ENCODE results near the gene SLC39A1. TPM values are rescaled to one million over a fixed set of nuclear protein-coding genes. Genes with fewer than 3 reads are reported as not detected.
A peak's percentile ranks its signal among the peaks of the same experiment; 100 is the strongest.

SLC39A1 gene
- total and polyA plus RNA-seq, 9 of the 15 experiments (the other 6 are each of a cell fraction or from before 2014, with no cell fraction given): 9.9 to 81.1 (median 62.7) TPM

DNA sequence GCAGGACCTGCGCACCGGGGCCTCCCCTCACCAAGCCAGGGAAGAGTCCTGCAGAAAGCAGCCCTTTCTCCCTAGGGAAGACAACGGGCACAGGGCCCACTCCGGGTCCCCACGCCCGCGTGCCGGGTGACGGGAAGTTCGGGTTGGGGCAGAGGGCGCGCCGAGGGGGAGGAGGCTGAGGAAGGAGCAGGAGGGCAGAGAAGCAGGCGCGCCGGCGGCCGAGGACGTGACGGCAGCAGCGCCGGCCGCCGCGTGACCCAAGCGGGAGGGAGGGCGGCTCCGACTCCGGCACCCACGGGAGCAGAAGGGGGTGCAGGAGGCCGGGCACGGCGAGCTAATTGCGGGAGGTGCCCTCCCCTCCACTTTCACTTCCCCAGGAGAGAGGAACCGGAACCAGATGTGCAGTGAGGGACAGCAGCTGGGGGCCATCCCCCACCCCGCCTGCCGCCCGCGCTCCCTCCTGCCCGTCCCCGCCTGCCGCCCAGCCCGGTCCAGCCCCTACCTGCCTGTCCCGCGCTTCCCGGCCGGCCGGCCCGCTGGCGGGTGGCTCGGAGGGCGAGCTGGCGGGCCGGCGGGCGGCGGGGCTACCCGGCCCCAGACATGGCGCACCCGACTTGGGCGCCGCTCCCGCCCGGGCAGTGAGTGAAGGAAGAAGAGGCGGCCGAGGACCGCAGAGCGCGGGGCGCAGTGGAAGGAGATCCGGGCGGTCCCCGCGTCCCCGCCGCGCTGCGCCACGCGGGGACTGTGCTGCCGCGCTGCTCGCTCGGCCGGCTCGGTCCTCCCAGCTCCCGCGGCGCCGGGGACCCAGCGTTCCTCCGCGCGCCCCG lies 17.3 kb downstream of the SLC39A1 start (continued):
- TF ChIP-seq ZNF3 (CRISPR knock-in tag; IDR thresholded peaks at IDR 0.05) (no peak), GTF2F1 (IDR thresholded peaks at IDR 0.05; ENCODE audit: low read depth, low read length) (no peak), TEAD4 (IDR thresholded peaks at IDR 0.05; ENCODE audit: low read length) (no peak), TEAD4 (CRISPR knock-in tag; IDR thresholded peaks at IDR 0.05; ENCODE audit: borderline replicate concordance) (no peak), NFIC (IDR thresholded peaks at IDR 0.05) (no peak), ZKSCAN8 (CRISPR knock-in tag; IDR thresholded peaks at IDR 0.05) (no peak), NRF1 (conservative IDR thresholded peaks at IDR 0.05 in 1 of 2, IDR thresholded peaks at IDR 0.05 in 1 of 2) (peak; percentile 55 to 65; a peak in 2 of 4 replicates), ZKSCAN1 (IDR thresholded peaks at IDR 0.05; ENCODE audit: low read depth, low read length) (no peak), ZHX1 (conservative IDR thresholded peaks at IDR 0.05; ENCODE audit: low read length) (no peak), HMBOX1 (IDR thresholded peaks at IDR 0.05) (no peak), TAF1 (IDR thresholded peaks at IDR 0.05; ENCODE audit: control insufficient read depth, extremely low read depth, insufficient read depth, low read length, severe bottlenecking) (peak; percentile 27)
- TF ChIP-seq, protein P1, sequence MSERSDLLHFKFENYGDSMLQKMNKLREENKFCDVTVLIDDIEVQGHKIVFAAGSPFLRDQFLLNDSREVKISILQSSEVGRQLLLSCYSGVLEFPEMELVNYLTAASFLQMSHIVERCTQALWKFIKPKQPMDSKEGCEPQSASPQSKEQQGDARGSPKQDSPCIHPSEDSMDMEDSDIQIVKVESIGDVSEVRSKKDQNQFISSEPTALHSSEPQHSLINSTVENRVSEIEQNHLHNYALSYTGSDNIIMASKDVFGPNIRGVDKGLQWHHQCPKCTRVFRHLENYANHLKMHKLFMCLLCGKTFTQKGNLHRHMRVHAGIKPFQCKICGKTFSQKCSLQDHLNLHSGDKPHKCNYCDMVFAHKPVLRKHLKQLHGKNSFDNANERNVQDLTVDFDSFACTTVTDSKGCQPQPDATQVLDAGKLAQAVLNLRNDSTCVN (CRISPR knock-in tag; IDR thresholded peaks at IDR 0.05): no peak
- TF ChIP-seq, protein P2, sequence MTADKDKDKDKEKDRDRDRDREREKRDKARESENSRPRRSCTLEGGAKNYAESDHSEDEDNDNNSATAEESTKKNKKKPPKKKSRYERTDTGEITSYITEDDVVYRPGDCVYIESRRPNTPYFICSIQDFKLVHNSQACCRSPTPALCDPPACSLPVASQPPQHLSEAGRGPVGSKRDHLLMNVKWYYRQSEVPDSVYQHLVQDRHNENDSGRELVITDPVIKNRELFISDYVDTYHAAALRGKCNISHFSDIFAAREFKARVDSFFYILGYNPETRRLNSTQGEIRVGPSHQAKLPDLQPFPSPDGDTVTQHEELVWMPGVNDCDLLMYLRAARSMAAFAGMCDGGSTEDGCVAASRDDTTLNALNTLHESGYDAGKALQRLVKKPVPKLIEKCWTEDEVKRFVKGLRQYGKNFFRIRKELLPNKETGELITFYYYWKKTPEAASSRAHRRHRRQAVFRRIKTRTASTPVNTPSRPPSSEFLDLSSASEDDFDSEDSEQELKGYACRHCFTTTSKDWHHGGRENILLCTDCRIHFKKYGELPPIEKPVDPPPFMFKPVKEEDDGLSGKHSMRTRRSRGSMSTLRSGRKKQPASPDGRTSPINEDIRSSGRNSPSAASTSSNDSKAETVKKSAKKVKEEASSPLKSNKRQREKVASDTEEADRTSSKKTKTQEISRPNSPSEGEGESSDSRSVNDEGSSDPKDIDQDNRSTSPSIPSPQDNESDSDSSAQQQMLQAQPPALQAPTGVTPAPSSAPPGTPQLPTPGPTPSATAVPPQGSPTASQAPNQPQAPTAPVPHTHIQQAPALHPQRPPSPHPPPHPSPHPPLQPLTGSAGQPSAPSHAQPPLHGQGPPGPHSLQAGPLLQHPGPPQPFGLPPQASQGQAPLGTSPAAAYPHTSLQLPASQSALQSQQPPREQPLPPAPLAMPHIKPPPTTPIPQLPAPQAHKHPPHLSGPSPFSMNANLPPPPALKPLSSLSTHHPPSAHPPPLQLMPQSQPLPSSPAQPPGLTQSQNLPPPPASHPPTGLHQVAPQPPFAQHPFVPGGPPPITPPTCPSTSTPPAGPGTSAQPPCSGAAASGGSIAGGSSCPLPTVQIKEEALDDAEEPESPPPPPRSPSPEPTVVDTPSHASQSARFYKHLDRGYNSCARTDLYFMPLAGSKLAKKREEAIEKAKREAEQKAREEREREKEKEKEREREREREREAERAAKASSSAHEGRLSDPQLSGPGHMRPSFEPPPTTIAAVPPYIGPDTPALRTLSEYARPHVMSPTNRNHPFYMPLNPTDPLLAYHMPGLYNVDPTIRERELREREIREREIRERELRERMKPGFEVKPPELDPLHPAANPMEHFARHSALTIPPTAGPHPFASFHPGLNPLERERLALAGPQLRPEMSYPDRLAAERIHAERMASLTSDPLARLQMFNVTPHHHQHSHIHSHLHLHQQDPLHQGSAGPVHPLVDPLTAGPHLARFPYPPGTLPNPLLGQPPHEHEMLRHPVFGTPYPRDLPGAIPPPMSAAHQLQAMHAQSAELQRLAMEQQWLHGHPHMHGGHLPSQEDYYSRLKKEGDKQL (CRISPR knock-in tag; IDR thresholded peaks at IDR 0.05; ENCODE audit: borderline replicate concordance): no peak
- TF ChIP-seq, protein P3, sequence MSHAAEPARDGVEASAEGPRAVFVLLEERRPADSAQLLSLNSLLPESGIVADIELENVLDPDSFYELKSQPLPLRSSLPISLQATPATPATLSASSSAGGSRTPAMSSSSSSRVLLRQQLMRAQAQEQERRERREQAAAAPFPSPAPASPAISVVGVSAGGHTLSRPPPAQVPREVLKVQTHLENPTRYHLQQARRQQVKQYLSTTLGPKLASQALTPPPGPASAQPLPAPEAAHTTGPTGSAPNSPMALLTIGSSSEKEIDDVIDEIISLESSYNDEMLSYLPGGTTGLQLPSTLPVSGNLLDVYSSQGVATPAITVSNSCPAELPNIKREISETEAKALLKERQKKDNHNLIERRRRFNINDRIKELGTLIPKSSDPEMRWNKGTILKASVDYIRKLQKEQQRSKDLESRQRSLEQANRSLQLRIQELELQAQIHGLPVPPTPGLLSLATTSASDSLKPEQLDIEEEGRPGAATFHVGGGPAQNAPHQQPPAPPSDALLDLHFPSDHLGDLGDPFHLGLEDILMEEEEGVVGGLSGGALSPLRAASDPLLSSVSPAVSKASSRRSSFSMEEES (CRISPR knock-in tag; IDR thresholded peaks at IDR 0.05): no peak
